Astrocyte (in vitro differentiated cells and primary cell): ENCODE data around the gene TNRC18. TPM values are rescaled to one million over a fixed set of nuclear protein-coding genes. Genes with fewer than 3 reads are reported as not detected.

Experiments used
- DNase-seq: peaks from one replicate; pipeline ENCODE4 v3.0.0-alpha.2; 2010; ENCODE audit warnings: low read depth
- FAIRE-seq: peaks from 2 replicates; lab custom pipeline; 2011; peaks lifted over from hg19 to GRCh38; lab: Jason Lieb, UNC
- H2AFZ ChIP-seq: 2 replicates; pipeline ENCODE4 v1.6.0; 2012; ENCODE audit warnings: low read depth, low read length, inconsistent platforms
- H3K27ac ChIP-seq: 2 replicates; pipeline ENCODE4 v1.5.1; 2011; ENCODE audit warnings: low read depth, low read length, inconsistent platforms
- H3K27me3 ChIP-seq: 2 replicates; pipeline ENCODE4 v1.6.0; 2011; ENCODE audit warnings: low read length, inconsistent platforms; ENCODE audit not compliant: insufficient read depth
- H3K36me3 ChIP-seq: 2 replicates; pipeline ENCODE4 v1.5.1; 2011; ENCODE audit warnings: low read length, inconsistent platforms; ENCODE audit not compliant: insufficient read depth
- H3K4me1 ChIP-seq: 2 replicates; pipeline ENCODE4 v1.5.1; 2011; ENCODE audit warnings: low read length, inconsistent platforms; ENCODE audit not compliant: insufficient read depth
- H3K4me2 ChIP-seq: 2 replicates; pipeline ENCODE4 v1.6.0; 2012; ENCODE audit warnings: low read length, inconsistent platforms
- H3K4me3 ChIP-seq: 2 replicates; pipeline ENCODE4 v1.5.1; 2011; ENCODE audit warnings: low read depth, mild to moderate bottlenecking, low read length, inconsistent platforms; ENCODE audit not compliant: insufficient read depth
- H3K79me2 ChIP-seq: 2 replicates; pipeline ENCODE4 v1.6.0; 2012; ENCODE audit warnings: mild to moderate bottlenecking, low read length, inconsistent platforms; ENCODE audit not compliant: insufficient read depth
- H3K9ac ChIP-seq: 2 replicates; pipeline ENCODE4 v1.6.0; 2012; ENCODE audit warnings: mild to moderate bottlenecking, low read length, inconsistent platforms
- H3K9me3 ChIP-seq: 2 replicates; pipeline ENCODE4 v1.5.1; 2012; ENCODE audit warnings: low read depth, mild to moderate bottlenecking, low read length, inconsistent platforms; ENCODE audit not compliant: insufficient read depth
- H4K20me1 ChIP-seq: 2 replicates; pipeline ENCODE4 v1.6.0; 2012; ENCODE audit warnings: low read length, inconsistent platforms; ENCODE audit not compliant: insufficient read depth
- H3K27ac Mint-ChIP-seq: one replicate; pipeline ENCODE4 v1.8.0; 2021; ENCODE audit warnings: mild to moderate bottlenecking, mixed read lengths; ENCODE audit not compliant: unreplicated experiment
- H3K27me3 Mint-ChIP-seq: one replicate; pipeline ENCODE4 v1.8.0; 2021; ENCODE audit warnings: low read depth, mixed read lengths; ENCODE audit not compliant: unreplicated experiment
- H3K36me3 Mint-ChIP-seq: one replicate; pipeline ENCODE4 v1.8.0; 2021; ENCODE audit warnings: low read depth, mixed read lengths; ENCODE audit not compliant: unreplicated experiment
- H3K4me1 Mint-ChIP-seq: one replicate; pipeline ENCODE4 v1.8.0; 2021; ENCODE audit warnings: low read depth, mixed read lengths; ENCODE audit not compliant: unreplicated experiment
- H3K4me3 Mint-ChIP-seq: one replicate; pipeline ENCODE4 v1.8.0; 2021; ENCODE audit warnings: mild to moderate bottlenecking, moderate library complexity, mixed read lengths; ENCODE audit not compliant: unreplicated experiment
- H3K9me3 Mint-ChIP-seq: one replicate; pipeline ENCODE4 v1.8.0; 2021; ENCODE audit warnings: mild to moderate bottlenecking, mixed read lengths; ENCODE audit not compliant: unreplicated experiment
- EZH2 ChIP-seq: IDR thresholded peaks from 2 replicates; pipeline ENCODE4 v1.6.1; 2012; ENCODE audit warnings: mild to moderate bottlenecking, low read length, inconsistent platforms; ENCODE audit not compliant: insufficient read depth
- total RNA-seq: library from RNA; stranded (reverse); gene quantifications from 2 replicates; pipeline ENCODE4 v1.2.1, GENCODE V29; 2021
- TF ChIP-seq, protein P1 (sequence below): IDR thresholded peaks from 2 replicates; pipeline ENCODE4 v1.5.1; 2011; ENCODE audit warnings: low read depth, mild to moderate bottlenecking, inconsistent platforms, low read length, moderate library complexity; ENCODE audit not compliant: insufficient read depth

Gene TNRC18
- total RNA-seq, 1 donor from 2014 or later: 84.3 TPM

DNA sequence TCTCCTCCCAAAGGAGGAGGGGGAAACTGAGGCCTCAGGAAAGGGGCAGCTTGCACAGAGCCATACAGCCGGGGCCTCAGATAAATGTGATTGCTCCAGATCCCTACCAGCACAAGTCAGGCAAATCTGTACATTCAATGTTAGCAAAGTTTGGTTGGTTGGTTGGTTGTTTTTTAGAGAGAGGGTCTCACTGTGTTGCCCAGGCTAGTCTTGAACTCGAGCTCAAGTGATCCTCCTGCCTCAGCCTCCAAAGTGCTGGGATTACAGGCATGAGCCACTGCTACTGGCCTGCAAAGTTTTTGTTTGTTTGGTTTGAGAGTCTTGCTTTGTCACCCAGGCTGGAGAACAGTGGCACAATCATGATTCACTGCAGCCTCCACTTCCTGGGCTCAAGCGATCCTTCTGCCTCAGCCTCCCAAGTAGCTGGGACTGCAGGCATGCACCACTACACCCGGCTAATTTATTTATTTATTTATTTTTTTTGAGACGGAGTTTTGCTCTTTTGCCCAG lies 30.0 kb upstream of the TNRC18 start:
- FAIRE-seq (no peak), DNase-seq (no peak)
- peaks cover under 1% of the 10 kb centered on the region for H3K4me1 ChIP-seq
- no peaks in the 10 kb centered on the region for H3K79me2 ChIP-seq
- H2AFZ ChIP-seq: no peak overlapping the region
- no peak for TF ChIP-seq EZH2
- TF ChIP-seq, protein P1, sequence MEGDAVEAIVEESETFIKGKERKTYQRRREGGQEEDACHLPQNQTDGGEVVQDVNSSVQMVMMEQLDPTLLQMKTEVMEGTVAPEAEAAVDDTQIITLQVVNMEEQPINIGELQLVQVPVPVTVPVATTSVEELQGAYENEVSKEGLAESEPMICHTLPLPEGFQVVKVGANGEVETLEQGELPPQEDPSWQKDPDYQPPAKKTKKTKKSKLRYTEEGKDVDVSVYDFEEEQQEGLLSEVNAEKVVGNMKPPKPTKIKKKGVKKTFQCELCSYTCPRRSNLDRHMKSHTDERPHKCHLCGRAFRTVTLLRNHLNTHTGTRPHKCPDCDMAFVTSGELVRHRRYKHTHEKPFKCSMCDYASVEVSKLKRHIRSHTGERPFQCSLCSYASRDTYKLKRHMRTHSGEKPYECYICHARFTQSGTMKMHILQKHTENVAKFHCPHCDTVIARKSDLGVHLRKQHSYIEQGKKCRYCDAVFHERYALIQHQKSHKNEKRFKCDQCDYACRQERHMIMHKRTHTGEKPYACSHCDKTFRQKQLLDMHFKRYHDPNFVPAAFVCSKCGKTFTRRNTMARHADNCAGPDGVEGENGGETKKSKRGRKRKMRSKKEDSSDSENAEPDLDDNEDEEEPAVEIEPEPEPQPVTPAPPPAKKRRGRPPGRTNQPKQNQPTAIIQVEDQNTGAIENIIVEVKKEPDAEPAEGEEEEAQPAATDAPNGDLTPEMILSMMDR: no peak
- no peaks in the 10 kb centered on the region for H3K36me3 ChIP-seq
- H3K36me3 Mint-ChIP-seq: peaks cover 3% of the 10 kb centered on the region
- H3K9ac ChIP-seq: no peak overlapping the region
- H3K4me2 ChIP-seq: no peak overlapping the region
- no peak overlapping the region for H3K4me3 Mint-ChIP-seq
- no peaks in the 10 kb centered on the region for H3K9me3 ChIP-seq
- H3K9me3 Mint-ChIP-seq: peaks cover 3% of the 10 kb centered on the region
- H3K27me3 ChIP-seq: no peaks in the 10 kb centered on the region
- H3K27ac ChIP-seq: no peak overlapping the region
- no peak overlapping the region for H3K27ac Mint-ChIP-seq
- peaks cover 7% of the 10 kb centered on the region for H4K20me1 ChIP-seq
- H3K4me1 Mint-ChIP-seq: peaks cover 12% of the 10 kb centered on the region
- peaks cover 12% of the 10 kb centered on the region for H3K27me3 Mint-ChIP-seq
- no peak overlapping the region for H3K4me3 ChIP-seq

DNA sequence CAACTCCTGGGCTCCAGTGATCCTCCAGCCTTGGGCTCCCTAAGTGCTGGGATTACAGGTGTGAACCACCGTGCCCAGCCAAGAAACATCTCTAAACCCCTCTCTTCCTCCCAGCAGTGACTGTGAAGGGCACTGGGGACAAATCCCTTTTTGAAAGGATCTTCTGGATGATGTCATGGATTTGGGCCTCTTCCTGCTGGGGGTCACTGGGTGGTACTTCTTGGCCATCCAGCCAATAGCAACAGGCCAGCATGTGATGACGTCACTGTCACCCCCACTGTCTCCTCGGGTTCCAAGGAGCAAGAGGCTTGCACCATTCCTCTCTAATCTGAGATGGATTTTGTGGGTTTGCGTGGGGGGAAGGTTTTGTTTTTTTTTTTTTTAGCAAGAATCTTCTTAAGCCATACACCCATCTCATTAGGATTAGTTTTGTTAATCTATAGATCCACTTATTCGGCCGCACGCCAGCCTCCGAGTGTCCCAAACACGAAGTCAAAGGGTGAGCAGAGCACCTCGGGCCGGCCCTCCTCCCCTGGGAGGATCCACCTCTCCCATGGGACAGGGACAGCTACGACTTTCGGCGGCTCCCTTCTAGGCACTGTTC lies 29.4 kb upstream of the TNRC18 start:
- H3K36me3 Mint-ChIP-seq: peaks cover 3% of the 10 kb centered on the region
- H3K4me1 Mint-ChIP-seq: peaks cover 12% of the 10 kb centered on the region
- H3K9me3 Mint-ChIP-seq: peaks cover 3% of the 10 kb centered on the region
- no peak overlapping the region for H3K9ac ChIP-seq
- no peak overlapping the region for H3K27ac ChIP-seq
- no peak overlapping the region for H2AFZ ChIP-seq
- H3K27me3 Mint-ChIP-seq: peaks cover 12% of the 10 kb centered on the region
- H4K20me1 ChIP-seq: peaks cover 7% of the 10 kb centered on the region
- no peak overlapping the region for H3K4me3 ChIP-seq
- peaks cover 3% of the 10 kb centered on the region for H3K4me1 ChIP-seq
- no peak overlapping the region for H3K4me3 Mint-ChIP-seq
- H3K27me3 ChIP-seq: no peaks in the 10 kb centered on the region
- FAIRE-seq (no peak), DNase-seq (peak; percentile 52)
- H3K27ac Mint-ChIP-seq: no peak overlapping the region
- no peaks in the 10 kb centered on the region for H3K9me3 ChIP-seq
- H3K36me3 ChIP-seq: no peaks in the 10 kb centered on the region
- H3K4me2 ChIP-seq: no peak overlapping the region
- no peaks in the 10 kb centered on the region for H3K79me2 ChIP-seq
- TF ChIP-seq, protein P1: no peak
- TF ChIP-seq EZH2: no peak

DNA sequence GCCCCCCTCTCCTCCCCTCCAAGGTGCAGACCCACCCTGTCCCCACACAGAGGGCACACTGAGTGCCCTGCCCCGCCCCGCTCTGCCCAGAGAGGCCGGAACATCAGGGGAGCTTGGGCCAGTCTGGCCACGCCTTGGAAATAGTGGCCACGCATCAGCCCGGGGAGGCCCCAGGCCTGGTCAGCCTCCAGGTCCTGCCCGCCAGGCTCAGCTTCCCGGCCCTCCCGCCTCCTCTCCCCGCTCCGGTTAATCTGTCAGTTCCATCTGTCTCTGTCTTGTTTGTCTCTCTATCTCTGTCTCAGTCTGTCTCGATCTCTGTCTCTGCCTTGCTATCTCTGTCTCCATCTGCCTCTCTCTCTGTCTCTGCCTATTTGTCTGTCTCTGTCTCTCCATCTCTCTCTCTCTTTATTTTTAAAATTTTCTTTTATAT lies 28.9 kb upstream of the TNRC18 start:
- H3K4me3 ChIP-seq: no peak overlapping the region
- H3K4me3 Mint-ChIP-seq: no peak overlapping the region
- no peak for FAIRE-seq
- TF ChIP-seq, protein P1: no peak
- no peak for TF ChIP-seq EZH2
- H3K9me3 Mint-ChIP-seq: peaks cover 3% of the 10 kb centered on the region
- H3K36me3 ChIP-seq: no peaks in the 10 kb centered on the region
- peaks cover 12% of the 10 kb centered on the region for H3K4me1 Mint-ChIP-seq
- H3K79me2 ChIP-seq: no peaks in the 10 kb centered on the region
- H3K27ac Mint-ChIP-seq: no peak overlapping the region
- peaks cover 3% of the 10 kb centered on the region for H3K36me3 Mint-ChIP-seq
- H3K4me2 ChIP-seq: no peak overlapping the region
- H3K27me3 ChIP-seq: no peaks in the 10 kb centered on the region
- DNase-seq: no peak
- H3K27ac ChIP-seq: no peak overlapping the region
- no peaks in the 10 kb centered on the region for H3K9me3 ChIP-seq
- peaks cover 12% of the 10 kb centered on the region for H3K27me3 Mint-ChIP-seq
- H2AFZ ChIP-seq: no peak overlapping the region
- H3K9ac ChIP-seq: no peak overlapping the region
- peaks cover 7% of the 10 kb centered on the region for H4K20me1 ChIP-seq
- H3K4me1 ChIP-seq: peaks cover 3% of the 10 kb centered on the region
